ENCODE data around the gene DNHD1. TPM values are rescaled to one million over a fixed set of nuclear protein-coding genes. Genes with fewer than 3 reads are reported as not detected.

The DNHD1 gene
- total and polyA plus RNA-seq, 2 of the 8 experiments (the other 6 are each of a cell fraction or from before 2014, with no cell fraction given) = 5.0 to 6.8 TPM

- Histone ChIP-seq H3K23ac (ENCODE audit: insufficient read length) (no peak overlapping the region), H4K8ac (ENCODE audit: extremely low read depth, insufficient read depth, low read length) (no peak overlapping the region), H3K18ac (ENCODE audit: extremely low read depth, low read length) (no peak overlapping the region), H2BK15ac (ENCODE audit: low read length) (no peak overlapping the region), H2AFZ (ENCODE audit: low read length) (no peak overlapping the region), H3K56ac (replicated peaks; ENCODE audit: insufficient read length, low read depth, low read length) (no peak overlapping the region), H4K20me1 (replicated peaks in 1 of 2; ENCODE audit: control insufficient read depth in 1 of 2, insufficient read depth in 2 of 2, low read length in 2 of 2) (no peaks in the 10 kb centered on the region), H2BK12ac (ENCODE audit: low read depth, low read length) (no peak overlapping the region), H3K27me3 (replicated peaks in 1 of 4; ENCODE audit: control insufficient read depth in 3 of 4, extremely low read depth in 1 of 4, insufficient read depth in 3 of 4, low read length in 3 of 4) (no peaks in the 10 kb centered on the region), H3K23me2 (ENCODE audit: low read depth, low read length) (no peaks in the 10 kb centered on the region), H3K9ac (replicated peaks in 1 of 4; ENCODE audit: extremely low read depth in 1 of 4, low read depth in 3 of 4, low read length in 3 of 4) (no peak overlapping the region), H3K4ac (replicated peaks; ENCODE audit: insufficient read length, low read depth, low read length) (no peak overlapping the region), H2AK5ac (ENCODE audit: low read depth, low read length) (no peak overlapping the region), H3K14ac (ENCODE audit: insufficient read length) (no peak overlapping the region), H3K36me3 (ENCODE audit: control insufficient read depth in 2 of 4, insufficient read depth in 4 of 4, low read length in 3 of 4) (no peaks in the 10 kb centered on the region), H3K4me1 (replicated peaks in 1 of 4; ENCODE audit: control insufficient read depth in 3 of 4, insufficient read depth in 4 of 4, low read length in 3 of 4) (no peaks in the 10 kb centered on the region), H3K79me2 (ENCODE audit: control insufficient read depth in 1 of 2, insufficient read depth in 2 of 2, low read length in 2 of 2) (no peaks in the 10 kb centered on the region), H3K27ac (ENCODE audit: low read depth, low read length) (no peak overlapping the region), H3K4me2 (ENCODE audit: insufficient read depth in 1 of 2, low read depth in 2 of 2, low read length in 2 of 2) (no peak overlapping the region), H2BK5ac (ENCODE audit: low read depth, low read length) (no peak overlapping the region), H3K9me3 (ENCODE audit: insufficient read depth in 2 of 2, low read depth in 1 of 2, low read length in 1 of 2) (no peaks in the 10 kb centered on the region), H2BK120ac (replicated peaks; ENCODE audit: low read depth, low read length) (no peak overlapping the region), H3K79me1 (ENCODE audit: low read depth, low read length) (no peaks in the 10 kb centered on the region), H2BK20ac (ENCODE audit: low read length) (no peak overlapping the region), H4K91ac (replicated peaks; ENCODE audit: insufficient read length, low read length) (no peak overlapping the region), H3K4me3 (ENCODE audit: extremely low read depth in 1 of 4, insufficient read depth in 2 of 4, low read depth in 3 of 4, low read length in 4 of 4) (no peak overlapping the region), H4K5ac (ENCODE audit: insufficient read length, low read depth, low read length) (no peak overlapping the region)
- 96% methylated on average over 8 of the region's 8 CpGs; no CpG with 5 or more reads in 1 of the 2 experiments for WGBS, 2 experiments (ENCODE audit: extremely low coverage in 1 of 2, insufficient coverage in 1 of 2, insufficient read length in 1 of 2, insufficient replicate concordance in 2 of 2, low coverage in 1 of 2, low lambda C conversion rate in 2 of 2, missing lambda C conversion rate in 1 of 2)
- CTCF ChIA-PET (ENCODE audit: partially characterized antibody) = interaction anchor here (0.9 to 10.2 kb wide), 6 partner anchors 17 to 108 kb away, joined by 3 to 64 read pairs (median 6); partner anchors contain the start of gene HPX
- POLR2A ChIA-PET (ENCODE audit: partially characterized antibody) = interaction anchor here (1.0 to 1.4 kb wide), 3 partner anchors 9 to 65 kb away, joined by 3 read pairs; partner anchors contain the start of gene TAF10
- no peak for DNase-seq (ENCODE audit: low read depth in 1 of 2, low spot score in 2 of 2)
- FAIRE-seq = no peak
- no peak for TF ChIP-seq BRCA1 (IDR thresholded peaks at IDR 0.05; ENCODE audit: low read depth, low read length)
- no peak for TF ChIP-seq ASH2L (IDR thresholded peaks at IDR 0.05; ENCODE audit: low read length)
- no peak for TF ChIP-seq RBBP5 (IDR thresholded peaks at IDR 0.05; ENCODE audit: borderline replicate concordance, low read depth, low read length)
- TF ChIP-seq CHD2 (IDR thresholded peaks at IDR 0.05; ENCODE audit: low read length) = no peak
- no peak for TF ChIP-seq FOSL1 (IDR thresholded peaks at IDR 0.05; ENCODE audit: insufficient read depth, low read depth, low read length)
- no peak for TF ChIP-seq RFX5 (IDR thresholded peaks at IDR 0.05; ENCODE audit: borderline replicate concordance, low read depth, low read length)
- TF ChIP-seq EGR1 (IDR thresholded peaks at IDR 0.05; ENCODE audit: borderline replicate concordance, low read depth, low read length) = no peak
- TF ChIP-seq CTCF (IDR thresholded peaks at IDR 0.05; ENCODE audit: control extremely low read depth in 1 of 3, insufficient read depth in 1 of 3, low read depth in 1 of 3, low read length in 3 of 3) = no peak
- TF ChIP-seq ATF3 (IDR thresholded peaks at IDR 0.05; ENCODE audit: insufficient read depth, low read depth, low read length) = no peak
- TF ChIP-seq CHD1 (IDR thresholded peaks at IDR 0.05; ENCODE audit: low read depth, low read length) = no peak
- no peak for TF ChIP-seq YY1 (IDR thresholded peaks at IDR 0.05; ENCODE audit: low read depth, low read length)
- no peak for TF ChIP-seq BACH1 (IDR thresholded peaks at IDR 0.05; ENCODE audit: low read length)
Measured at GRCh38 chr11:6546735-6547134, 49.7 kb downstream of the DNHD1 start.

Data from H1 (cell line).